Measurements from ENCODE around the gene LDHAL6B. TPM values are rescaled to one million over a fixed set of nuclear protein-coding genes. Genes with fewer than 3 reads are reported as not detected.
A peak's percentile ranks its signal among the peaks of the same experiment; 100 is the strongest.
"Not testable (repeated sequence)": the region's sequence is repeated elsewhere in the genome, so short reads cannot be mapped to it uniquely, and the experiment has no call there.

LDHAL6B gene
- not detected in 2 replicates for total RNA-seq (2014; rRNA removed; shearing (Covaris generic))

DNA sequence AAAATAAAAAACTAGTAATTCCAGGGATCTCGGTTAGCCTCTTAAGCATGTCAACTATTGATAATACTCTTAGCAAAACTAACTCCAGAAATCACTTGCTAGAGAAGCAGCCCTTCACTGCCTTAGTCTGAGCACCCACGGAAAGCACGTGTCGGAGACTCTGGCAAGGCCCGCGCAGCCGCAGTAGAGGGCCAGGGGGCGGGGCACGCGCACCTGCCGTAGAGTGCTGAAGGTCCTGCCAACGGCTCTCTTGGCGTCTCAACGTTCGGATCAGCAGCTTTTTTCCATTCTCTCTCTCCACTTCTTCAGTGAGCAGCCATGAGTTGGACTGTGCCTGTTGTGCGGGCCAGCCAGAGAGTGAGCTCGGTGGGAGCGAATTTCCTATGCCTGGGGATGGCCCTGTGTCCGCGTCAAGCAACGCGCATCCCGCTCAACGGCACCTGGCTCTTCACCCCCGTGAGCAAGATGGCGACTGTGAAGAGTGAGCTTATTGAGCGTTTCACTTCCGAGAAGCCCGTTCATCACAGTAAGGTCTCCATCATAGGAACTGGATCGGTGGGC is at the start of gene LDHAL6B:
TSS of gene LDHAL6B (plus strand) at position 221 of the 561 bp plus-strand sequence. CDS start at position 319, 98 bp downstream.
- no peak for DNase-seq (ENCODE audit: low read depth)

- no peak for DNase-seq (ENCODE audit: low read depth)
Observed at GRCh38 chr15:59157396-59157795, 49.2 kb upstream of the LDHAL6B start.

DNA sequence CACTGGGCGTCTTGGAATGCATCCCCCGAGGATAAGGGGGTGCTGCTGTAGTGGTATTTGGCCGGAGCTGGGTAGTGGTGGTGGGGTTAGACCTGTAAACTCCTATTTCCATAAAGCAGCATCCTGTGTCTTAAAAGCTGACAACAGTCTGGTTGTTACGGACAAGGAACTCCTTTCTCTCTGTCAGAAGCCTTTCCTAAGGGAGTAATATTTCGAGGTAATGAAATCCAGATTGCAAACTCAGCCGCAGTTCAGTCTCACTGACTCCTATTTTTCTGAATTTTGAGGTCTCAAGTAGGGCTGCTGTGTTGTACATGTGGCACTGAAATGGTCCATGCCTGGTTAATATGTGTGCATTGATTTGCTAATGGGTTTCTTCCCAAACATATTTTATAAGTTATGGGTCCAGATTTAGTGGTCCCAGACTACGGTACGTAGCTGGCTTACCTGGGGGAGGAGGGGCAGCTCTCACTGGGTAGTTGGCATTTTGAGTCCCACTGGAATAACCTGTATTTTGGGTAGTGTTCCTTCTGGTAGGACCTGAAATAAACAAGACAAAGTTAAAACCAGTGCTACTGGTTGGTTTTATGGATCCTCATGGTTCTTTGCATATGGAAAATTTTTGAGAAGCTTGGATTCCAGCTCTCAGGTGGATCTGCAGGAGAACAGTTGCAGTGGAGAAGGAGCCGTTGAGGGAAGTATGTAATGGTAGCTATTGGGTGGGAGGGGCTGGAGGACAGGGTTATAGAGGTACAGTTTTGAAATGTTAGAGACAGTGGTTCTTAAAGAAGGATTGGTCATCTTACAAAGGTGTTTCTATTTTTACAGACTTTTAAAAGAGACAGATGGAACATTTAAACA is 48.6 kb upstream of the LDHAL6B start:
- no peak for DNase-seq (ENCODE audit: low read depth)

- no peak for DNase-seq (ENCODE audit: low read depth)
Observed at GRCh38 chr15:59158701-59159034, 48.0 kb upstream of the LDHAL6B start.

GRCh38 chr15:59159210-59159609 is 47.4 kb upstream of the LDHAL6B start:
- DNase-seq (ENCODE audit: low read depth), result no peak

DNA sequence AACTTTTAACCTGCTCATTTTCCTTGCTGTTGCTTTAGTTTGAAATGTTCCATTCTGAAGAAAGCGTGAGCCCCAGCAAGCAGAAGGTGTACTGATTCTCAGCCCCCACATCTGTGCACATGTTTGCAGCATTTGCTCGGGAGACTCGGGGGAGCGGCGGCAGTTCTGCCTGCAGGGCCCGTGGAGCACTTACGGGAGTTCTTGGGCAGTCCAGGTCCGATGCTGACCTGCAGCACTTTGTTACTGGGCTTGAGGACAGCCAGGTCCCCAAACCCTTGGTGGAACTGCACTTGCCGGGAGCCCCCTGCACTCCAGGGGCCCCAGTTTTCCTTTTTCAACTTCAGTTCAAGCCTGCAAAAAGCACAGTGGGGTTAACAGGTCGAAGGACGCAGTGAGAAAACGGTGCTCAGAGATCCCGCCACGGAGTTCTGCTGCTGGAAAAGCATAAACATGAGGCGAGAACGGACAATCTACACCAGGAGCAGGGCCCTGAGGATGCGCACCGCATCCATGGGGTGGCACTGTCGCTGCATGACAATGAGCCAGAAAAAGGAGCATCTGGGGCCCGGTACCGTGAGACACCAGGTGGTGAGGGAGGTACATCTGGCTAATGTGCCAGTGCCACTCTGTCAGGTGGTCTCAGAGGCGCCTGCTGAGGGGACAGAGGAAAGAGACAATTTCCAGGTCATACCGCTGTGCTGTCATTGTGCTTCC is 45.6 kb upstream of the LDHAL6B start:
- peak; percentile 29 for DNase-seq (ENCODE audit: low read depth)

GRCh38 chr15:59162080-59162479 is 44.6 kb upstream of the LDHAL6B start:
- not testable (repeated sequence) for DNase-seq (ENCODE audit: low read depth)

GRCh38 chr15:59165726-59166125 is 40.9 kb upstream of the LDHAL6B start:
- no peak for DNase-seq (ENCODE audit: low read depth)

DNA sequence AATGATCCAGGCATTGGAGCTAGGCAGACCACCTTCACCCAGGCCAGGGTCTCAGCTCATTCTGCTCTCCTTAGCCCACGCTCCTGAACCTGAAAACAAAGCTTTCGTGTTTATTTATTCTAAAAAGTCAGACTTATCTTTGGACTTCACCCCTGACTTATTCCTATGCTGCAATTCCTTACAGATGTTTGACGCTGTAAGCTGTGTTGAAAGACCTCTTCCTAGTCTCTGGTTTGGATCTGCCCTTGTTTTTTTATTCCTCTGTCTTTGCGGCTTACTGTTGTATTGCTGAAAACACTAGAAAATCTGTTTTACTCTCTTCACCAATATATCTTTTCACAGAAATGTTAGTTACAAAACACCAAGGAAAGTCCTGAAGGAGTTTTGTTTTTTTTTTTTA is 40.5 kb upstream of the LDHAL6B start:
- DNase-seq (ENCODE audit: low read depth), result no peak

DNA sequence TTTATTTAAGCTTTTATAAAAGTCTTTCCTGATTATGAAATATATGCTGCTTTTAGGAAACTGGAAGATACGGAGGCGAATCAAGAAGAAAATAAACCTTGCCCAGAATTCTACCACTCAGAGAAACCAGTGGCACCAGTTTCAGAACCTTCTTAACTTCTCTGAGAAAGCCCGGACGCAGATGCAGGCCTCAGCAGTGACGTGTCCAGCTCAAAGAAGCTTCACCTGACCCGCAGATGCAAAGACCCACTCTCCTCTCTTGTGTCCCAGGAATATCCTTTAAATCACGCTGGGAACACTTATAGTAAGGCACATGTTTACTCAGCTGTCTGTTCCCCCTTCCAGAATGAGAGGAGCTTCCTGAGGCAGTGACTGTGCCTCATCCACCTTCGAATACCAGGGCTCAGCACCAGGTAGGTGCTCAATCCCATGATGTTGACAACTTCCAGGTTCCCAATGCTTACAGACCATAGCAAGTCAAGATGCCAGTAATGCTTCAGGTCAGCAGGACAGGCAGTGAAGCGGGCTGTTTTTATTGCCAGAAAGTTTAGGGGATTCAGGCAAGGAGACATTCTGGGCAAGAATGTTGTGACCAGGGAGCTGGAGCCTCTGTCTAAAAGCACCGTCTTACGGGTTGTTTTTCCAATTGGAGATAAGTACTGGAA is 39.9 kb upstream of the LDHAL6B start:
- no peak for DNase-seq (ENCODE audit: low read depth)

- DNase-seq (ENCODE audit: low read depth), result peak; percentile 65
Observed at GRCh38 chr15:59168536-59168935, 38.1 kb upstream of the LDHAL6B start.

DNA sequence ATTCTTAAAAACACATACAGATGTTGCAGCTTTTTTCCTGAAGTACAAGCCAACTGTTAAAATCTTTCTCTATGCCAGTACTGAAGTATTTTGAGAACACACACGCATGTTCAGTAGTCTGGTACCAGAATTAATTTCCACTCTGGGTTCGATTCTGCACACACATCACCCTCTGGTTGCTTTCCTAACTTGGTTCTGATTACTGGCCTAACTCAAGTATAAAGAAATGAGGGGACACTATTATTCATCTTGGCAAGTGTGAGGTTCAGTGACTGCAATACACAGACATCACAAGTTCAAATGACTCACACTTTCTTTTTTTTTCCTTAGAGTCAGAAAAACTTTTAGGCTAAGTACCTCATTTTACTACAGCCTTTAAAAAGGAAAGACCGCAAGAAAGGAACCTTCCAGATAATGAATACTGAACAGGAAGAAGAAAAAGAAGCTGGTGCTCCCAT is 37.4 kb upstream of the LDHAL6B start:
- peak; percentile 54 for DNase-seq (ENCODE audit: low read depth)

GRCh38 chr15:59170295-59171066 is 36.2 kb upstream of the LDHAL6B start:
- peak; percentile 79 for DNase-seq (ENCODE audit: low read depth)

DNA sequence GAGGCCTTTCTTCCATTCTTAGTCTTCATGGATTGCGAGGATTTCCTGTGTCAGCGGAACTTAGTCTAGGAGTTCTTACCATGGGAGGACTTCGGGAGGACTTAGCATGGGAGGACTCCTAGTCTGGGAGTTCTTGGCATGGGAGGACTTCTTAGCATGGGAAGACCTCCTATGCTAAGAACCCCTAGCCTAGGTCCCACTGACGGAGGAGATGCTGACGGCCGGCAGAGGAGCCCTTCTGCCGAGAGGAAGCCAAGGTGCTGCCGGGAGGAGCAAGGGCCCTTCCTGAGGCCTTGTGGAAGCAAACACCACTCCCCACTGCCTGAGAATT is 35.6 kb upstream of the LDHAL6B start:
- no peak for DNase-seq (ENCODE audit: low read depth)

DNA sequence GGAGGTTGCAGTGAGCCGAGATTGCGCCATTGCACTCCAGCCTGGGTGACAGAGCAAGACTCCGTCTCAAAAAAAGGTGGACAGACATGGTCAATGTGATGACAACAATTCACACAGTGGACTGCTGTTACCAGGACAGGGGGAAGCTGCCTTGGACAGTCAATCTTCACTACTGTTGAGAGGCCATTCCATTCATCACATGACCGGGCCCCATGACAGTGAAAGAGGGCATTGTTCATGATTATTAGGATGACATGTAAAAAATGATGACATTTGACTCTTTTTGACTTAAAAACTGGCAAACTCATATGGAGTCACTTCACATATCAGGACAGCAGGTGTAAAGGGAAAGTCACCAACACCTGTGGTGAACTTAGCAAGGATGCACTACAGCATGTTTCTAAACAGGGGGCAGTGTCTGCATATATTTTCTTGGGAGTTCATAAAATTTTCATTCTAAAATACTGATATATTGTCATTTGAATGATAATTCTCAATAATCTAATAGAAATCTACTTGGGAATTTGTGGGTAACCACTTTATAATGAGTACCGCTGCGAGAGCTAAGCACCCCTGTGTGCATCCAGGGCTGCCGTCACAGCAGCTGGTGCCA is 34.2 kb upstream of the LDHAL6B start:
- no peak for DNase-seq (ENCODE audit: low read depth)

GRCh38 chr15:59173194-59173593 is 33.4 kb upstream of the LDHAL6B start:
- DNase-seq (ENCODE audit: low read depth), result no peak

DNA sequence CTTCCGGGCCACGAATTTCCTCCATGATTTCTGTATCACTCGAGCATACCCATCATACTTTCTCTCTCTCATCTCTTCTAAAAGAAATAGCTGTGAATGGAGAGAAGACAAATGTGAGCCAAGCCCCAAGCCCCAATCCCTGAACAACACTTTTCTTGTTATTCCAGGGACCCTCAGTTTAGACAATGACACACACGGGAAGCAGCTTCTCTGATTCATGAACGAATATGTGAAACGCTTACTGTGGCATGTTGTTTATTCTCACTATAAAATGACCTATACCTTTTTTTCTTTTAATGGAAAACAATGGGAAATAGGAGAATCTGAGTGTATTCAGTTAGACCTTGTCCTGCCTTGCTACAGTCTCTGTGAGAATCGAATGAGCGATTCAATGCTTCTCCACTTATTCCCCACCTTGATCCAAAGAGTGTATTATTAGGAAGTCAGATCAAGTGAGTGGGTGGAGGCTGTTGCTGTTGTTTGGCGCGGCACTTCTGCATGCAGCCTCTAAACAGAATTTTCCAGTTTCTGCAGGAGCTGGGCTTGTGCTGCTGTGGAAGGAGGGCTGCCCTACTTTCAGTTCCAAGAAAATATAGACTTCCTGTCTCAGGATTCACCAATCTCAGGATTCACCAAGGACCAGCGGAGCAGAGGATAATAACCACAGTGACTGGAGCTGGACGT is 32.4 kb upstream of the LDHAL6B start:
- no peak for DNase-seq (ENCODE audit: low read depth)

GRCh38 chr15:59174835-59175831 is 31.5 kb upstream of the LDHAL6B start:
- DNase-seq (ENCODE audit: low read depth), result peak; percentile 70

DNA sequence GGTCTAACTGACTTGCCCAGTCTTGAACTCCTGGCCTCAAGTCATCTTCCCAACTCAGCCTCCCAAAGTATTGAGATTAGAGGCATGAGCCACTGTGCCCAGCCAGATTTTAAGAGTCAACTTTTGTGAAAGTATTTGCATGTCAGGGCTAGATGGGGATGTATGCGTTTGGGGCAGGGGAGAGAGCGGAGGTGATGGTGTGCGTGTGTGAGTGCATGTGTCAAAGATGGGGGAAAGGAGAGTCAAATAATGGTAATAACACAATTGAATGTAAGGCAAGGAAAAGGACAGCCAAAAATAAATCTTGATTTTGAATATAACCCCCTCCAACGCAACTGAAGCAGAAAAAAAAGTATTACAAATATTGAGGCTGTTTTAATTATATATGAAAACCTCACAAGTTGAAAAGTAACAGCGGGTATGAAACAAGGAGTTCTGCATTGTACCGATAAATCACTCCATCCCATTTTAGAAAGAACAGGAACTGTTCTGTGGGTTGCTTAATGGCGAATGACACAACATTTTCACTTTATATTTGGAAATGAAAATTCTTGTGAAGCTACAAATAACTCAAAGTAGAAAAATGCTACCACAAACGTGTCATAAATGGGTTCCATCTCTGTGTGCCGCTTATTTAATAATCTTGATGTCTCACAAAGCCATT is 29.9 kb upstream of the LDHAL6B start:
- no peak for DNase-seq (ENCODE audit: low read depth)
